Measurements from ENCODE around the gene NACA2. TPM values are rescaled to one million over a fixed set of nuclear protein-coding genes. Genes with fewer than 3 reads are reported as not detected.
"Not testable (repeated sequence)": the region's sequence is repeated elsewhere in the genome, so short reads cannot be mapped to it uniquely, and the experiment has no call there.

Gene NACA2
- total and polyA plus RNA-seq, 2 donors (not counting 1 experiment from before 2014, with no cell fraction given), result not detected

- Histone ChIP-seq H3K4me1 (ENCODE audit: control insufficient read depth in 2 of 2, insufficient read depth in 2 of 2, low read length in 2 of 2) (no peaks in the 10 kb centered on the region), H3K4me3 (ENCODE audit: control extremely low read depth in 1 of 5, extremely low read depth in 1 of 5, insufficient read depth in 1 of 5, low read depth in 2 of 5, low read length in 4 of 5) (no peak overlapping the region), H3K79me2 (ENCODE audit: control insufficient read depth, insufficient read depth, low read length) (no peaks in the 10 kb centered on the region), H3K27ac (ENCODE audit: low read length in 2 of 2) (no peak overlapping the region), H4K20me1 (ENCODE audit: control insufficient read depth, insufficient read depth, low read length, poor library complexity, severe bottlenecking) (no peaks in the 10 kb centered on the region), H3K9ac (ENCODE audit: low read length) (no peak overlapping the region), H2AFZ (ENCODE audit: insufficient read depth, low read depth, low read length, poor library complexity, severe bottlenecking) (no peak overlapping the region), H3K36me3 (replicated peaks in 1 of 2; ENCODE audit: control extremely low read depth in 1 of 2, control insufficient read depth in 1 of 2, extremely low read depth in 1 of 2, insufficient read depth in 2 of 2, low read length in 1 of 2) (no peaks in the 10 kb centered on the region), H3K27me3 (replicated peaks in 1 of 4; ENCODE audit: control extremely low read depth in 1 of 4, control insufficient read depth in 3 of 4, insufficient read depth in 4 of 4, low read length in 3 of 4) (peaks cover 0 to 5% (median 0%) of the 10 kb centered on the region in 4 experiments), H3K9me3 (ENCODE audit: control extremely low read depth in 1 of 3, control insufficient read depth in 2 of 3, insufficient read depth in 1 of 3, low read length in 2 of 3) (peaks cover 0 to 3% (median 3%) of the 10 kb centered on the region in 3 donors), H3K4me2 (replicated peaks; ENCODE audit: low read depth, low read length, poor library complexity, severe bottlenecking) (no peak overlapping the region)
- ChIA-PET POLR2A (no interaction called here), CTCF (no interaction called here)
- Mint-ChIP-seq H3K9me3 (ENCODE audit: insufficient read depth) (peaks cover 2% of the 10 kb centered on the region), H3K4me1 (no peaks in the 10 kb centered on the region), H3K27me3 (peaks cover 24% of the 10 kb centered on the region), H3K4me3 (no peak overlapping the region), H3K27ac (no peak overlapping the region)
- DNase-seq (no peak), ATAC-seq (ENCODE audit: low read depth) (no peak)
- TF ChIP-seq CTCF (IDR thresholded peaks at IDR 0.05) (no peak), EZH2 (IDR thresholded peaks at IDR 0.05; ENCODE audit: borderline replicate concordance, insufficient read depth, low read depth, low read length, poor library complexity, severe bottlenecking) (no peak)
- intact Hi-C loops (cut with micrococcal nuclease), result no loop called here
- no CpG with 5 or more reads among the region's 1 CpG for WGBS (ENCODE audit: insufficient coverage)
These were observed 19.4 kb downstream of the NACA2 start for GRCh38 chr17:61571624-61572023.

- Mint-ChIP-seq H3K9me3 (ENCODE audit: insufficient read depth) (peaks cover 2% of the 10 kb centered on the region), H3K27ac (no peak overlapping the region), H3K4me1 (no peaks in the 10 kb centered on the region), H3K27me3 (peaks cover 20% of the 10 kb centered on the region), H3K4me3 (no peak overlapping the region)
- no peak overlapping the region for H3K9ac ChIP-seq (ENCODE audit: low read length)
- H3K4me3 ChIP-seq (ENCODE audit: control extremely low read depth in 1 of 5, extremely low read depth in 1 of 5, insufficient read depth in 1 of 5, low read depth in 2 of 5, low read length in 4 of 5), result no peak overlapping the region
- TF ChIP-seq CTCF (IDR thresholded peaks at IDR 0.05) (no peak), EZH2 (IDR thresholded peaks at IDR 0.05; ENCODE audit: borderline replicate concordance, insufficient read depth, low read depth, low read length, poor library complexity, severe bottlenecking) (no peak)
- H3K9me3 ChIP-seq (ENCODE audit: control extremely low read depth in 1 of 3, control insufficient read depth in 2 of 3, insufficient read depth in 1 of 3, low read length in 2 of 3), result peaks cover 0 to 3% (median 3%) of the 10 kb centered on the region in 3 donors
- ChIA-PET CTCF (no interaction called here), POLR2A (no interaction called here)
- intact Hi-C loops (cut with micrococcal nuclease), result no loop called here
- no peaks in the 10 kb centered on the region for H3K4me1 ChIP-seq (ENCODE audit: control insufficient read depth in 2 of 2, insufficient read depth in 2 of 2, low read length in 2 of 2)
- H3K79me2 ChIP-seq (ENCODE audit: control insufficient read depth, insufficient read depth, low read length), result no peaks in the 10 kb centered on the region
- no peaks in the 10 kb centered on the region for H4K20me1 ChIP-seq (ENCODE audit: control insufficient read depth, insufficient read depth, low read length, poor library complexity, severe bottlenecking)
- no CpG with 5 or more reads among the region's 1 CpG for WGBS (ENCODE audit: insufficient coverage)
- DNase-seq (peak; percentile 9), ATAC-seq (ENCODE audit: low read depth) (no peak)
- no peak overlapping the region for H3K27ac ChIP-seq (ENCODE audit: low read length in 2 of 2)
- no peak overlapping the region for H2AFZ ChIP-seq (ENCODE audit: insufficient read depth, low read depth, low read length, poor library complexity, severe bottlenecking)
- no peak overlapping the region for H3K4me2 ChIP-seq (replicated peaks; ENCODE audit: low read depth, low read length, poor library complexity, severe bottlenecking)
- H3K36me3 ChIP-seq (replicated peaks in 1 of 2; ENCODE audit: control extremely low read depth in 1 of 2, control insufficient read depth in 1 of 2, extremely low read depth in 1 of 2, insufficient read depth in 2 of 2, low read length in 1 of 2), result no peaks in the 10 kb centered on the region
- H3K27me3 ChIP-seq (replicated peaks in 1 of 4; ENCODE audit: control extremely low read depth in 1 of 4, control insufficient read depth in 3 of 4, insufficient read depth in 4 of 4, low read length in 3 of 4), result peaks cover 0 to 5% (median 0%) of the 10 kb centered on the region in 4 experiments
These were observed 20.9 kb downstream of the NACA2 start for GRCh38 chr17:61570118-61570517.

GRCh38 chr17:61569525-61569924 lies 21.5 kb downstream of the NACA2 start:
- H2AFZ ChIP-seq (ENCODE audit: insufficient read depth, low read depth, low read length, poor library complexity, severe bottlenecking); H3K4me2 ChIP-seq (replicated peaks; ENCODE audit: low read depth, low read length, poor library complexity, severe bottlenecking); H3K9me3 Mint-ChIP-seq (ENCODE audit: insufficient read depth); H4K20me1 ChIP-seq (ENCODE audit: control insufficient read depth, insufficient read depth, low read length, poor library complexity, severe bottlenecking); H3K9ac ChIP-seq (ENCODE audit: low read length); DNase-seq; H3K4me3 ChIP-seq (ENCODE audit: control extremely low read depth in 1 of 5, extremely low read depth in 1 of 5, insufficient read depth in 1 of 5, low read depth in 2 of 5, low read length in 4 of 5); intact Hi-C loops (cut with micrococcal nuclease); H3K36me3 ChIP-seq (replicated peaks in 1 of 2; ENCODE audit: control extremely low read depth in 1 of 2, control insufficient read depth in 1 of 2, extremely low read depth in 1 of 2, insufficient read depth in 2 of 2, low read length in 1 of 2); H3K4me1 ChIP-seq (ENCODE audit: control insufficient read depth in 2 of 2, insufficient read depth in 2 of 2, low read length in 2 of 2); H3K27ac Mint-ChIP-seq; H3K4me1 Mint-ChIP-seq; H3K79me2 ChIP-seq (ENCODE audit: control insufficient read depth, insufficient read depth, low read length); H3K9me3 ChIP-seq (ENCODE audit: control extremely low read depth in 1 of 3, control insufficient read depth in 2 of 3, insufficient read depth in 1 of 3, low read length in 2 of 3); H3K4me3 Mint-ChIP-seq; ATAC-seq (ENCODE audit: low read depth); H3K27me3 ChIP-seq (replicated peaks in 1 of 4; ENCODE audit: control extremely low read depth in 1 of 4, control insufficient read depth in 3 of 4, insufficient read depth in 4 of 4, low read length in 3 of 4); H3K27ac ChIP-seq (ENCODE audit: low read length in 2 of 2); CTCF ChIA-PET; POLR2A ChIA-PET: not testable (repeated sequence)
- 91% methylated on average over 5 of the region's 5 CpGs for WGBS (ENCODE audit: insufficient coverage)
- H3K27me3 Mint-ChIP-seq, result peaks cover 20% of the 10 kb centered on the region

Data from B cell (primary cell).